Measurements from ENCODE around the gene SRMS.

Gene SRMS

DNA sequence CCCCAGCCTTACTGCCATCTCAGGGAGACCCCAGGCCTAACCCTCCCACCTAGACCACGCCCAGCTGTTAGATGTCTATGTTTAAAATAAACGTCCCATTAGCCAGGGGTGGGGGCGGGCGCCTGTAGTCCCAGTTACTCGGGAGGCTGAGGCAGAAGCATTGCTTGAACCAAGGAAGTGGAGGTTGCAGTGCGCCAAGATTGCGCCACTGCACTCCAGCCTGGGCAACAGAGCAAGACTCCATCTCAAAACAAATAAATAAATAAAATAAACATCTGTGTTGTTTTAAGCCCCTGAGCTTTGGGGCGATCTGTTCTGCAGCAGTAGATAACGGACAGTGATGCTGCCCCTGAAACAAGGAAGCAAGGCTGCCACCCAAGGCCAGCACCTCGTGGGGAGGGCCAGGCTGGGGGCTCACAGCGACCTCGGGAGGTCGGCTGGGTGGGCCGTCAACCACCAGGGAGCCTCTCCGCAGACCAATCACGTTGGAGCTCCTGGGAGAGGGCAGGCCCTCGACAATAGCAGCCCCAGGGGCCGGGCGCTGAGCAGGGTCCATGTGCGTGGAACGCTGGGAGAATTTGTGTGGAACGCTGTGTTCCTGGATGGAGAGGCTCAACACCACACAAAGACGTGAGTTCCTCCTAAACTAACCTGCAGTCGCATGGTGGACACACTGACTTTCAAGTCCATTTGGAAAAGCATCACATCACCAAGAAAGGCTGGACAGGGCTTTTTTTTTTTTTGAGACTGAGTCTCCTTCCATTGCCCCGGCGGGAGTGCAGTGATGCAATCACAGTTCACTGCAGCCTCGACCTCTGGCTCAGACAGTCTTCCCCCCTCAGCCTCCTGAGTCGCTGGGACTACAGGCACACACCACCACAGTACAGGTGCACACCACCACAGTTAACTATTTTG is 27.5 kb upstream of the SRMS start:
- Histone ChIP-seq H2AK5ac (ENCODE audit: low read depth, low read length) (peak overlapping the region; percentile 12), H3K27ac (replicated peaks; ENCODE audit: low read length) (no peak overlapping the region), H3K18ac (ENCODE audit: low read length) (no peak overlapping the region), H3K4me2 (ENCODE audit: insufficient read depth, low read length, poor library complexity, severe bottlenecking) (no peak overlapping the region), H2BK120ac (ENCODE audit: low read depth, low read length) (no peak overlapping the region), H3K4me1 (ENCODE audit: control insufficient read depth in 2 of 2, insufficient read depth in 1 of 2, low read depth in 1 of 2, low read length in 2 of 2) (peaks cover 3 to 18% of the 10 kb centered on the region in 2 donors), H3K4ac (ENCODE audit: low read length) (no peak overlapping the region), H3K4me3 (ENCODE audit: low read length in 2 of 2) (no peak overlapping the region), H3K27me3 (ENCODE audit: control insufficient read depth in 3 of 3, insufficient read depth in 3 of 3, low read depth in 1 of 3, low read length in 3 of 3) (no peaks in the 10 kb centered on the region), H3K14ac (ENCODE audit: low read length) (no peak overlapping the region), H4K91ac (ENCODE audit: low read depth, low read length, poor library complexity) (no peak overlapping the region), H3K36me3 (replicated peaks in 1 of 2; ENCODE audit: control insufficient read depth in 2 of 2, insufficient read depth in 2 of 2, low read length in 2 of 2) (no peaks in the 10 kb centered on the region), H2AFZ (ENCODE audit: low read length) (peak overlapping the region; percentile 88), H2BK5ac (ENCODE audit: low read length) (no peak overlapping the region), H3K9ac (ENCODE audit: low read depth, low read length, poor library complexity) (no peak overlapping the region), H3K79me1 (ENCODE audit: low read depth, low read length) (peaks cover 3% of the 10 kb centered on the region), H2BK15ac (ENCODE audit: low read length) (peak overlapping the region; percentile 17), H2BK12ac (ENCODE audit: low read length) (no peak overlapping the region), H3K9me3 (replicated peaks in 1 of 2; ENCODE audit: control insufficient read depth in 2 of 2, insufficient read depth in 1 of 2, low read depth in 1 of 2, low read length in 2 of 2) (no peaks in the 10 kb centered on the region), H4K8ac (ENCODE audit: low read depth, low read length) (no peak overlapping the region), H3K23ac (ENCODE audit: low read depth, low read length, poor library complexity) (no peak overlapping the region)
- DNase-seq (ENCODE audit: low spot score) = no peak
- no CpG with 5 or more reads among the region's 28 CpGs for WGBS, 2 donors (ENCODE audit: extremely low coverage in 2 of 2, insufficient read length in 2 of 2, insufficient replicate concordance in 1 of 2)

DNA sequence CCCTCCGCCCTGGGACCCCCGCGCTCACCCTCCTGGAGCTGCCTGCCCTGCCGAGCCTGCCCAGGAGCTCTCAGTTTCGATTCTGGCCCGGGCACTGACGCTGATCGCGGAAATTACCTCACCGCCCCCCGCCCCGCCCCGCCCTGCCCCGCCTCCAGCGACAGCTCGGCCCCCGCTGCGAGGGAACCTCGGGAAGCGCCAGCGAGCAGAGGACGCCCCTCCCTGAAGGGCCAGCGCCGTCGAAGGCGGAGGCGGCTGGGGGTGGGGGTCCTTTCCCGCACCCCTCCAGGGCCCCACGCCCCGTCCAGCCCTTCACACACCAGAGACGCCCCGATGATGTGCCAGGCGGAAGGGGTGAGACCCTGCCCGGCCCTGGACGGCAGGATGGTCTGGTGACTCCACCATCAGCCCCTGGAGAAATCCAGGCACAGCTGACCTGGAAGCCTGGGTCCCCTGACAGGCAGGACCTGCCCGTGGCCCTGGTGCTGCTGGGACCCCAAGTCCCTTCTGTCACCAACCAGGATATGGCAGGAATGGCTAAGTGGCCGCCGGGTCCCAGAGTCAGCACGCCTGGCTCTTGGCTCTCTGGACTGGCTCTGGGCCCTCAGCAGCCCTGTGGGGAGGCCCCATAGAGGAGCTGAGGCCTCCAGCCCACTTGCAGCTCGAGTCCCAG is 26.7 kb upstream of the SRMS start, which contains the start of gene HELZ2:
HELZ2 (minus strand) TSS at position 84 of the 673 bp plus-strand sequence. CDS start 1,854 bp downstream, outside the sequence.
- Histone ChIP-seq H3K18ac (ENCODE audit: low read length) (peak within 1 kb of the TSS; percentile 97), H2AK5ac (ENCODE audit: low read depth, low read length) (peak within 1 kb of the TSS; percentile 90), H3K79me1 (ENCODE audit: low read depth, low read length) (peaks cover 3% of the 10 kb centered on the region), H3K27me3 (ENCODE audit: control insufficient read depth in 3 of 3, insufficient read depth in 3 of 3, low read depth in 1 of 3, low read length in 3 of 3) (no peaks in the 10 kb centered on the region), H2BK12ac (ENCODE audit: low read length) (no peak within 1 kb of the TSS), H2AFZ (ENCODE audit: low read length) (peak within 1 kb of the TSS; percentile 88), H2BK120ac (ENCODE audit: low read depth, low read length) (no peak within 1 kb of the TSS), H3K9me3 (replicated peaks in 1 of 2; ENCODE audit: control insufficient read depth in 2 of 2, insufficient read depth in 1 of 2, low read depth in 1 of 2, low read length in 2 of 2) (no peaks in the 10 kb centered on the region), H3K23ac (ENCODE audit: low read depth, low read length, poor library complexity) (peak within 1 kb of the TSS; percentile 73), H2BK5ac (ENCODE audit: low read length) (peak within 1 kb of the TSS; percentile 24), H3K36me3 (replicated peaks in 1 of 2; ENCODE audit: control insufficient read depth in 2 of 2, insufficient read depth in 2 of 2, low read length in 2 of 2) (no peaks in the 10 kb centered on the region), H3K4me3 (ENCODE audit: low read length in 2 of 2) (peak within 1 kb of the TSS; percentile 72 to 90), H4K8ac (ENCODE audit: low read depth, low read length) (no peak within 1 kb of the TSS), H3K4me2 (ENCODE audit: insufficient read depth, low read length, poor library complexity, severe bottlenecking) (peak within 1 kb of the TSS; percentile 97), H3K4me1 (ENCODE audit: control insufficient read depth in 2 of 2, insufficient read depth in 1 of 2, low read depth in 1 of 2, low read length in 2 of 2) (peaks cover 3 to 18% of the 10 kb centered on the region in 2 donors), H3K27ac (replicated peaks; ENCODE audit: low read length) (no peak within 1 kb of the TSS), H3K9ac (ENCODE audit: low read depth, low read length, poor library complexity) (peak within 1 kb of the TSS; percentile 86), H3K14ac (ENCODE audit: low read length) (peak within 1 kb of the TSS; percentile 84), H4K91ac (ENCODE audit: low read depth, low read length, poor library complexity) (no peak within 1 kb of the TSS), H2BK15ac (ENCODE audit: low read length) (peak within 1 kb of the TSS; percentile 91), H3K4ac (ENCODE audit: low read length) (no peak within 1 kb of the TSS)
- peak; percentile 51 for DNase-seq (ENCODE audit: low spot score)
- no CpG with 5 or more reads among the region's 40 CpGs for WGBS, 2 donors (ENCODE audit: extremely low coverage in 2 of 2, insufficient read length in 2 of 2, insufficient replicate concordance in 1 of 2)

DNA sequence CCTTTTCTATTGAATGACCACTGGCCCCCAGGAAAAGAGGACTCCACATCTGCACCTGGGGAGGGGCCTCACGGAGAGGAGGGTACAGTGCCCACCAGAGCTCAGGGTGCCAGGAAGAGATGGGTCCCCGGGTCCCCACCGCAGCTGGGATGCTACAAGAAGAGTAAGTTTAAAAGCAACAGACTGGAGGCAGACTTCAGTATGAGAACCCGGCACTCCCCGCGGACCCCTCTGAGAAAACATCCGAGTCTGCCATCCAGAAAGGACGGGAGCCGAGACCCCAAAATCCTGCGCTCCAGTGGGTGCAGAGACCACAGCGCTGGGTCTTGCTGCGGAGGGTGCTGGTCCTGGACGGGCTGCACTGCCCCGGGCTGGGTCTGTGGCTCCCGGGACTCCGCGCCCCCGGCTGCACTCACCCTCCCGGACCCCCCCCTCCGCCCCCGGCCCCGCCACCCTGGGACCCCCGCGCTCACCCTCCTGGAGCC is 26.1 kb upstream of the SRMS start:
- H3K4me3 ChIP-seq (ENCODE audit: low read length in 2 of 2) = peak overlapping the region; percentile 72 to 90
- DNase-seq (ENCODE audit: low spot score) = no peak

More for the DNA sequence above, 26.1 kb upstream of the SRMS start:
- H3K4me2 ChIP-seq (ENCODE audit: insufficient read depth, low read length, poor library complexity, severe bottlenecking) = peak overlapping the region; percentile 97
- peak overlapping the region; percentile 55 for H2BK15ac ChIP-seq (ENCODE audit: low read length)
- peak overlapping the region; percentile 90 for H3K18ac ChIP-seq (ENCODE audit: low read length)
- peak overlapping the region; percentile 90 for H2AK5ac ChIP-seq (ENCODE audit: low read depth, low read length)
- H3K36me3 ChIP-seq (replicated peaks in 1 of 2; ENCODE audit: control insufficient read depth in 2 of 2, insufficient read depth in 2 of 2, low read length in 2 of 2) = no peaks in the 10 kb centered on the region
- peak overlapping the region; percentile 56 for H3K14ac ChIP-seq (ENCODE audit: low read length)
- WGBS, 2 donors (ENCODE audit: extremely low coverage in 2 of 2, insufficient read length in 2 of 2, insufficient replicate concordance in 1 of 2) = no CpG with 5 or more reads among the region's 24 CpGs
- peak overlapping the region; percentile 88 for H2AFZ ChIP-seq (ENCODE audit: low read length)
- H3K27ac ChIP-seq (replicated peaks; ENCODE audit: low read length) = no peak overlapping the region
- H4K91ac ChIP-seq (ENCODE audit: low read depth, low read length, poor library complexity) = no peak overlapping the region
- H3K79me1 ChIP-seq (ENCODE audit: low read depth, low read length) = peaks cover 3% of the 10 kb centered on the region
- H3K4ac ChIP-seq (ENCODE audit: low read length) = no peak overlapping the region
- H2BK5ac ChIP-seq (ENCODE audit: low read length) = no peak overlapping the region
- H2BK12ac ChIP-seq (ENCODE audit: low read length) = no peak overlapping the region
- peak overlapping the region; percentile 86 for H3K9ac ChIP-seq (ENCODE audit: low read depth, low read length, poor library complexity)
- H3K23ac ChIP-seq (ENCODE audit: low read depth, low read length, poor library complexity) = no peak overlapping the region
- no peaks in the 10 kb centered on the region for H3K9me3 ChIP-seq (replicated peaks in 1 of 2; ENCODE audit: control insufficient read depth in 2 of 2, insufficient read depth in 1 of 2, low read depth in 1 of 2, low read length in 2 of 2)
- no peak overlapping the region for H4K8ac ChIP-seq (ENCODE audit: low read depth, low read length)
- H3K27me3 ChIP-seq (ENCODE audit: control insufficient read depth in 3 of 3, insufficient read depth in 3 of 3, low read depth in 1 of 3, low read length in 3 of 3) = no peaks in the 10 kb centered on the region
- peaks cover 3 to 14% of the 10 kb centered on the region in 2 donors for H3K4me1 ChIP-seq (ENCODE audit: control insufficient read depth in 2 of 2, insufficient read depth in 1 of 2, low read depth in 1 of 2, low read length in 2 of 2)
- no peak overlapping the region for H2BK120ac ChIP-seq (ENCODE audit: low read depth, low read length)
